PFSK-1 (cell line): ENCODE data around the gene BLOC1S1.

Experiments used
- FOXP2 ChIP-seq: optimal IDR thresholded peaks from 2 replicates; pipeline ENCODE3; 2011; ENCODE audit warnings: borderline replicate concordance, control low read depth, inconsistent platforms; ENCODE audit not compliant: insufficient read depth; ENCODE audit errors: extremely low read length, extremely low read depth
- POLR2AphosphoS5 ChIP-seq: IDR thresholded peaks from 2 replicates; pipeline ENCODE4 v1.6.1; 2012; ENCODE audit warnings: low read depth, mild to moderate bottlenecking, control low read depth, low read length, moderate library complexity
- REST ChIP-seq, 2 experiments: IDR thresholded peaks; 2 replicates each; pipeline versions ENCODE4 v1.6.1 to v1.8.0; 2011 to 2012; ENCODE audit warnings: low read depth in 2 of 2, low read length in 2 of 2, control low read depth in 1 of 2, inconsistent platforms in 1 of 2, mild to moderate bottlenecking in 1 of 2, moderate library complexity in 1 of 2; ENCODE audit not compliant: insufficient read depth in 1 of 2
- SIN3A ChIP-seq: IDR thresholded peaks from 2 replicates; pipeline ENCODE4 v1.6.1; 2012; ENCODE audit warnings: mild to moderate bottlenecking, low read length, moderate library complexity, borderline replicate concordance; ENCODE audit not compliant: insufficient read depth
- TAF1 ChIP-seq: IDR thresholded peaks from 2 replicates; pipeline ENCODE4 v1.6.1; 2012; ENCODE audit warnings: low read length, control low read depth, borderline replicate concordance; ENCODE audit not compliant: insufficient read depth

Gene BLOC1S1

GRCh38 chr12:55732288-55732687, 16.4 kb downstream of the BLOC1S1 start:
- TF ChIP-seq REST (IDR thresholded peaks at IDR 0.05; ENCODE audit: insufficient read depth in 1 of 2, low read depth in 2 of 2, low read length in 2 of 2) (no peak), SIN3A (no peak), POLR2AphosphoS5 (no peak), FOXP2 (no peak), TAF1 (no peak)

GRCh38 chr12:55733021-55733555, 17.2 kb downstream of the BLOC1S1 start:
- no peak for TF ChIP-seq REST (IDR thresholded peaks at IDR 0.05; ENCODE audit: insufficient read depth in 1 of 2, low read depth in 2 of 2, low read length in 2 of 2)

GRCh38 chr12:55733858-55734257, 18.0 kb downstream of the BLOC1S1 start:
- TF ChIP-seq FOXP2 (no peak), SIN3A (no peak), REST (IDR thresholded peaks at IDR 0.05; ENCODE audit: insufficient read depth in 1 of 2, low read depth in 2 of 2, low read length in 2 of 2) (no peak)

GRCh38 chr12:55734595-55734994, 18.7 kb downstream of the BLOC1S1 start:
- TF ChIP-seq SIN3A (no peak), TAF1 (no peak), REST (IDR thresholded peaks at IDR 0.05; ENCODE audit: insufficient read depth in 1 of 2, low read depth in 2 of 2, low read length in 2 of 2) (no peak), POLR2AphosphoS5 (no peak), FOXP2 (no peak)

- TF ChIP-seq SIN3A (no peak), FOXP2 (no peak), TAF1 (no peak), REST (IDR thresholded peaks at IDR 0.05; ENCODE audit: insufficient read depth in 1 of 2, low read depth in 2 of 2, low read length in 2 of 2) (no peak), POLR2AphosphoS5 (no peak)
These were observed 20.2 kb downstream of the BLOC1S1 start for GRCh38 chr12:55736076-55736475.
